Measurements from ENCODE around the gene SSTR3.

DNA sequence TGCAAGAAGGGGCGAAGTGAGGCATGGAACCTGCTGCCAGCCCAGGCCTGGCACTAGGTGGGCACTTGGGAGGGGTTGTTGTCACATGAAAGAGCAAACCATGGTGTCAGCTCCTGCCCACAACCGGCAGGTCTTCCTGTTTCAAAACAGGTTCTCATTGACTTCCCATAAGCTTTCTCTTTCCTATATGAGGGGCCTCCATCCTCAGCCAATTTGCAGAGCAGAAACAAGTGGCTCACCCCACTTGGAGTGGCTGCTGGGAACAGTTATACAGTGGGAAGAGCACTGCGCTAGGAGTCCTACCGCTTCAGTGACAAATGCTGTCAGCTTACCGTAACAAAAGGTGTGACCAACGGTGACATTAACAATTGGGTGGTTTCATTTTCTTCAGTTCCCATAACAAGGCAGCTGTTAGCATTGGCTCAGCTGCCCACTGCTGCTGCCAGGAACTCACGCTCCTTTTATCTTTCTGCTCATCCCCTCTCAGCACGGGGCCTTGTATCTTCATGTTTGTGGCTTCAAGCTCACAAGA is 10.2 kb upstream of the SSTR3 start:
- TF ChIP-seq POLR2A (IDR thresholded peaks at IDR 0.05) = no peak
- TF ChIP-seq, protein P1, sequence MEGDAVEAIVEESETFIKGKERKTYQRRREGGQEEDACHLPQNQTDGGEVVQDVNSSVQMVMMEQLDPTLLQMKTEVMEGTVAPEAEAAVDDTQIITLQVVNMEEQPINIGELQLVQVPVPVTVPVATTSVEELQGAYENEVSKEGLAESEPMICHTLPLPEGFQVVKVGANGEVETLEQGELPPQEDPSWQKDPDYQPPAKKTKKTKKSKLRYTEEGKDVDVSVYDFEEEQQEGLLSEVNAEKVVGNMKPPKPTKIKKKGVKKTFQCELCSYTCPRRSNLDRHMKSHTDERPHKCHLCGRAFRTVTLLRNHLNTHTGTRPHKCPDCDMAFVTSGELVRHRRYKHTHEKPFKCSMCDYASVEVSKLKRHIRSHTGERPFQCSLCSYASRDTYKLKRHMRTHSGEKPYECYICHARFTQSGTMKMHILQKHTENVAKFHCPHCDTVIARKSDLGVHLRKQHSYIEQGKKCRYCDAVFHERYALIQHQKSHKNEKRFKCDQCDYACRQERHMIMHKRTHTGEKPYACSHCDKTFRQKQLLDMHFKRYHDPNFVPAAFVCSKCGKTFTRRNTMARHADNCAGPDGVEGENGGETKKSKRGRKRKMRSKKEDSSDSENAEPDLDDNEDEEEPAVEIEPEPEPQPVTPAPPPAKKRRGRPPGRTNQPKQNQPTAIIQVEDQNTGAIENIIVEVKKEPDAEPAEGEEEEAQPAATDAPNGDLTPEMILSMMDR (IDR thresholded peaks at IDR 0.05) = no peak
- no peak for TF ChIP-seq EP300 (IDR thresholded peaks at IDR 0.05)

All from ovary (tissue), 3 donors.